Ectodermal cell (in vitro differentiated cells): Measurements from ENCODE around the gene THUMPD1.
"Not testable (repeated sequence)": the region's sequence is repeated elsewhere in the genome, so short reads cannot be mapped to it uniquely, and the experiment has no call there.

Experiments
- H3K27ac ChIP-seq: 2 replicates; pipeline ENCODE4 v1.7.0; 2013; ENCODE audit warnings: mild to moderate bottlenecking, low read depth, low read length; ENCODE audit not compliant: insufficient read depth, poor library complexity, severe bottlenecking
- H3K27me3 ChIP-seq: 2 replicates; pipeline ENCODE4 v1.7.0; 2013; ENCODE audit warnings: mild to moderate bottlenecking, low read length; ENCODE audit not compliant: insufficient read depth, control insufficient read depth, poor library complexity, severe bottlenecking
- H3K36me3 ChIP-seq: one replicate; pipeline ENCODE4 v1.7.0; 2013; ENCODE audit warnings: low read length; ENCODE audit not compliant: control insufficient read depth, insufficient read depth
- H3K4me1 ChIP-seq: one replicate; pipeline ENCODE4 v1.7.0; 2013; ENCODE audit warnings: low read length; ENCODE audit not compliant: control insufficient read depth, insufficient read depth
- H3K4me3 ChIP-seq: 2 replicates; pipeline ENCODE4 v1.7.0; 2013; ENCODE audit warnings: low read depth, low read length, control low read depth; ENCODE audit not compliant: insufficient read depth
- H3K9me3 ChIP-seq: 2 replicates; pipeline ENCODE4 v1.7.0; 2013; ENCODE audit warnings: mild to moderate bottlenecking, low read length, moderate library complexity; ENCODE audit not compliant: control insufficient read depth
- WGBS, 2 experiments: methylation state at CpG; one replicate each; pipeline ENCODE4 v1.1.7; 2013; ENCODE audit warnings: missing lambda C conversion rate in 2 of 2; 5-methylcytosine and 5-hydroxymethylcytosine counted together

The THUMPD1 gene

GRCh38 chr16:20734056-20734455, 7.6 kb downstream of the THUMPD1 start:
- 96 to 98% methylated on average over 3 of the region's 3 CpGs for WGBS, 2 experiments

GRCh38 chr16:20729141-20729540, 12.5 kb downstream of the THUMPD1 start:
- Histone ChIP-seq H3K9me3 (no peaks in the 10 kb centered on the region), H3K27me3 (no peaks in the 10 kb centered on the region), H3K27ac (no peak overlapping the region), H3K4me3 (no peak overlapping the region), H3K4me1 (no peaks in the 10 kb centered on the region), H3K36me3 (no peaks in the 10 kb centered on the region)
- 87 to 90% methylated on average over 3 of the region's 3 CpGs for WGBS, 2 experiments

More at GRCh38 chr16:20734056-20734455, 7.6 kb downstream of the THUMPD1 start:
- Histone ChIP-seq H3K4me1 (no peaks in the 10 kb centered on the region), H3K27ac (no peak overlapping the region), H3K36me3 (peaks cover 23% of the 10 kb centered on the region), H3K27me3 (no peaks in the 10 kb centered on the region), H3K9me3 (no peaks in the 10 kb centered on the region), H3K4me3 (no peak overlapping the region)

- Histone ChIP-seq H3K36me3 (no peaks in the 10 kb centered on the region), H3K9me3 (no peaks in the 10 kb centered on the region), H3K4me1 (no peaks in the 10 kb centered on the region), H3K27me3 (no peaks in the 10 kb centered on the region), H3K4me3 (no peak overlapping the region), H3K27ac (no peak overlapping the region)
- WGBS, 2 experiments, result 73 to 85% methylated on average over 3 of the region's 3 CpGs
These were observed 14.4 kb downstream of the THUMPD1 start for GRCh38 chr16:20727181-20727580.

GRCh38 chr16:20726661-20727060, 15.0 kb downstream of the THUMPD1 start:
- Histone ChIP-seq H3K9me3 (no peaks in the 10 kb centered on the region), H3K4me3 (no peak overlapping the region), H3K36me3 (no peaks in the 10 kb centered on the region), H3K4me1 (no peaks in the 10 kb centered on the region), H3K27ac (no peak overlapping the region), H3K27me3 (no peaks in the 10 kb centered on the region)

GRCh38 chr16:20720251-20720650, 21.4 kb downstream of the THUMPD1 start:
- Histone ChIP-seq H3K9me3 (no peaks in the 10 kb centered on the region), H3K36me3 (no peaks in the 10 kb centered on the region), H3K27me3 (no peaks in the 10 kb centered on the region), H3K27ac (no peak overlapping the region), H3K4me1 (no peaks in the 10 kb centered on the region), H3K4me3 (no peak overlapping the region)
- 94 to 95% methylated on average over 4 of the region's 4 CpGs for WGBS, 2 experiments

GRCh38 chr16:20717718-20718117, 23.9 kb downstream of the THUMPD1 start:
- not testable (repeated sequence) for H3K4me3 ChIP-seq, H3K27ac ChIP-seq, H3K4me1 ChIP-seq, H3K9me3 ChIP-seq, H3K27me3 ChIP-seq, H3K36me3 ChIP-seq

- Histone ChIP-seq H3K36me3 (no peaks in the 10 kb centered on the region), H3K9me3 (no peaks in the 10 kb centered on the region), H3K27ac (no peak overlapping the region), H3K4me3 (no peak overlapping the region), H3K4me1 (no peaks in the 10 kb centered on the region), H3K27me3 (no peaks in the 10 kb centered on the region)
- WGBS, 2 experiments, result 93 to 94% methylated on average over 7 of the region's 7 CpGs
These were observed 30.2 kb downstream of the THUMPD1 start for GRCh38 chr16:20711277-20711911.

GRCh38 chr16:20708129-20708528, 33.5 kb downstream of the THUMPD1 start:
- not testable (repeated sequence) for H3K4me1 ChIP-seq, H3K36me3 ChIP-seq, H3K27me3 ChIP-seq, H3K4me3 ChIP-seq, H3K27ac ChIP-seq, H3K9me3 ChIP-seq
- 9 to 31% methylated on average over 2 to 3 of the region's 3 CpGs for WGBS, 2 experiments

- Histone ChIP-seq H3K9me3 (no peaks in the 10 kb centered on the region), H3K4me3 (no peak overlapping the region), H3K4me1 (no peaks in the 10 kb centered on the region), H3K36me3 (no peaks in the 10 kb centered on the region), H3K27ac (no peak overlapping the region), H3K27me3 (no peaks in the 10 kb centered on the region)
- 90 to 93% methylated on average over 2 of the region's 2 CpGs for WGBS, 2 experiments
These were observed 34.2 kb downstream of the THUMPD1 start for GRCh38 chr16:20707461-20707860.

GRCh38 chr16:20705972-20706371, 35.6 kb downstream of the THUMPD1 start:
- H3K9me3 ChIP-seq, H3K4me1 ChIP-seq, H3K36me3 ChIP-seq, H3K4me3 ChIP-seq, H3K27ac ChIP-seq, H3K27me3 ChIP-seq: not testable (repeated sequence)
- 93 to 100% methylated on average over 1 of the region's 1 CpG for WGBS, 2 experiments

- H3K9me3 ChIP-seq, result no peaks in the 10 kb centered on the region
- no peak overlapping the region for H3K4me3 ChIP-seq
- no peaks in the 10 kb centered on the region for H3K4me1 ChIP-seq
- H3K27me3 ChIP-seq, result no peaks in the 10 kb centered on the region
- 77 to 96% methylated on average over 1 to 2 of the region's 3 CpGs for WGBS, 2 experiments
- no peaks in the 10 kb centered on the region for H3K36me3 ChIP-seq
- H3K27ac ChIP-seq, result no peak overlapping the region
These were observed 37.3 kb downstream of the THUMPD1 start for GRCh38 chr16:20704281-20704680.
